ENCODE data around the gene WDR93.

Gene WDR93

GRCh38 chr15:89690276-89691218 lies at the start of gene WDR93, which contains the start of gene PEX11A:
Gene WDR93 (plus strand): TSS chr15:89690811. CDS start chr15:89701747, 10,936 bp downstream.
Gene PEX11A (minus strand): TSS chr15:89690754. CDS start chr15:89690632, 122 bp downstream.
- DNase-seq = peak; percentile 36

GRCh38 chr15:89641053-89641452 lies 49.6 kb upstream of the WDR93 start:
- DNase-seq = no peak

- DNase-seq = no peak
Observed at GRCh38 chr15:89642106-89642505, 48.5 kb upstream of the WDR93 start.

- DNase-seq = no peak
Observed at GRCh38 chr15:89645680-89646079, 44.9 kb upstream of the WDR93 start.

GRCh38 chr15:89646416-89647141 lies 44.0 kb upstream of the WDR93 start:
- no peak for DNase-seq

- DNase-seq = no peak
Observed at GRCh38 chr15:89647191-89647851, 43.3 kb upstream of the WDR93 start.

- no peak for DNase-seq
Observed at GRCh38 chr15:89648106-89649012, 42.3 kb upstream of the WDR93 start.

- DNase-seq = no peak
Observed at GRCh38 chr15:89649013-89649625, 41.5 kb upstream of the WDR93 start.

GRCh38 chr15:89649716-89650115 lies 40.9 kb upstream of the WDR93 start:
- DNase-seq = no peak

- no peak for DNase-seq
Observed at GRCh38 chr15:89652131-89652530, 38.5 kb upstream of the WDR93 start.

- no peak for DNase-seq
Observed at GRCh38 chr15:89652666-89653065, 37.9 kb upstream of the WDR93 start.

GRCh38 chr15:89653578-89653977 lies 37.0 kb upstream of the WDR93 start:
- DNase-seq = no peak

GRCh38 chr15:89654301-89654761 lies 36.3 kb upstream of the WDR93 start:
- DNase-seq = no peak

GRCh38 chr15:89654847-89655805 lies 35.5 kb upstream of the WDR93 start, which contains the start of gene KIF7:
Gene KIF7 (minus strand): TSS chr15:89655467. CDS start chr15:89652930, 2,537 bp downstream.
- no peak for DNase-seq

GRCh38 chr15:89656116-89656815 lies 34.3 kb upstream of the WDR93 start:
- no peak for DNase-seq

GRCh38 chr15:89657686-89658200 lies 32.9 kb upstream of the WDR93 start:
- DNase-seq = no peak

- DNase-seq = no peak
Observed at GRCh38 chr15:89659295-89659694, 31.3 kb upstream of the WDR93 start.

- DNase-seq = no peak
Observed at GRCh38 chr15:89660556-89660955, 30.1 kb upstream of the WDR93 start.

GRCh38 chr15:89662893-89663626 lies 27.6 kb upstream of the WDR93 start:
- no peak for DNase-seq

Measured in DMS79 treated with DMSO at 0.1 percent for 48 hours (cell line).